Smooth muscle cell (in vitro differentiated cells): ENCODE data around the gene LRRC8A. TPM values are rescaled to one million over a fixed set of nuclear protein-coding genes. Genes with fewer than 3 reads are reported as not detected.

Experiments
- DNase-seq: peaks from one replicate; lab custom pipeline; 2025; ENCODE audit not compliant: unreplicated experiment; lab: John Stamatoyannopoulos, UW
- H2AFZ ChIP-seq: fragments of 200-600 bp; sonication (generic); 2 replicates; pipeline ENCODE4 v1.6.0; 2016; ENCODE audit warnings: antibody characterized with exemption, low read depth, mild to moderate bottlenecking
- H3F3A ChIP-seq: fragments of 200-600 bp; sonication (generic); 2 replicates; pipeline ENCODE4 v1.6.0; 2017; ENCODE audit warnings: antibody characterized with exemption, low read depth
- H3K27ac ChIP-seq: fragments of 200-600 bp; sonication (generic); 2 replicates; pipeline ENCODE4 v1.5.1; 2016; ENCODE audit warnings: low read depth, mild to moderate bottlenecking
- H3K27me3 ChIP-seq: fragments of 200-600 bp; sonication (generic); 2 replicates; pipeline ENCODE4 v1.6.1; 2016; ENCODE audit warnings: low read depth, mild to moderate bottlenecking
- H3K36me3 ChIP-seq: fragments of 200-600 bp; sonication (generic); 2 replicates; pipeline ENCODE4 v1.5.1; 2016; ENCODE audit warnings: low read depth
- H3K4me1 ChIP-seq: fragments of 200-600 bp; sonication (generic); 2 replicates; pipeline ENCODE4 v1.5.1; 2016; ENCODE audit warnings: low read depth
- H3K4me2 ChIP-seq: fragments of 200-600 bp; sonication (generic); 2 replicates; pipeline ENCODE4 v1.6.0; 2016; ENCODE audit warnings: mild to moderate bottlenecking
- H3K4me3 ChIP-seq: fragments of 200-600 bp; sonication (generic); 2 replicates; pipeline ENCODE4 v1.5.1; 2016; ENCODE audit warnings: mild to moderate bottlenecking
- H3K79me2 ChIP-seq: fragments of 200-600 bp; sonication (generic); 2 replicates; pipeline ENCODE4 v1.6.0; 2016; ENCODE audit warnings: low read depth, mild to moderate bottlenecking
- H3K9ac ChIP-seq: fragments of 200-600 bp; sonication (generic); 2 replicates; pipeline ENCODE4 v1.6.0; 2016; ENCODE audit warnings: low read depth
- H3K9me3 ChIP-seq: fragments of 200-600 bp; sonication (generic); replicated peaks from 2 replicates; pipeline ENCODE4 v1.5.1; 2016; ENCODE audit warnings: low read depth
- H4K20me1 ChIP-seq: fragments of 200-600 bp; sonication (generic); 2 replicates; pipeline ENCODE4 v1.6.0; 2016; ENCODE audit warnings: low read depth
- WGBS: methylation state at CpG from one replicate; pipeline ENCODE4 v1.1.7; 2016; ENCODE audit warnings: low lambda C conversion rate; 5-methylcytosine and 5-hydroxymethylcytosine counted together
- polyA plus RNA-seq: library from polyadenylated mRNA; unstranded; fragments of >200 nt; fragmentation: Nextera tagmentation; extraction: Ambion mirVana; gene quantifications from 2 replicates; pipeline ENCODE4 v1.2.1, GENCODE V29; 2016
- total RNA-seq: library from RNA; depleted of rRNA; stranded (reverse); fragments of >200 nt; gene quantifications from 2 replicates; pipeline ENCODE4 v1.2.3, GENCODE V29; 2014
- TF ChIP-seq, protein P1 (sequence below): fragments of 200-600 bp; sonication (generic); IDR thresholded peaks from 2 replicates; pipeline ENCODE4 v1.5.1; 2017; ENCODE audit warnings: borderline replicate concordance, mild to moderate bottlenecking, antibody characterized with exemption; ENCODE audit not compliant: insufficient read depth, poor library complexity, severe bottlenecking

Gene LRRC8A
- total and polyA plus RNA-seq, 2 experiments from 2014 or later = 50.1 to 58.3 TPM

DNA sequence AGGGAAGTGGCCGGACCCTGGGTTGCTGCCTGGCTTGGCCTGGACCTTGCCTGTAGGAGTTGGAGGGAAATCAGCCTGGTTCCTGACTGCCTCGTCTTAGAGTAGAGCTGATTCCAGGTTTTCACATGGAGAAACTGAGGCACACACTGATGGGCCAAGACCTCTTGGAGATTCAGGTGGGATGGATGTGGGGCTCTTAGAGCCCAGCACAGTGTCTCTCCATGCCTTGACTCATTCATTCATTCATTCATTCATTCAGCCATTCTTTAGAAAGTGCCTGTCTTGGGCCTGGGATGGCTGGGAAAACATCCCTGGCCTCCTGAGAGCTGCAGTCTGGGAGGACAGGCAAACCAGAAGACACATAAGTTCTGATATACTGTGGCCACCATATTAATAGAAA, 2.2 kb downstream of the LRRC8A start:
- H3K9ac ChIP-seq = no peak overlapping the region
- WGBS = 96% methylated on average over 2 of the region's 2 CpGs

DNA sequence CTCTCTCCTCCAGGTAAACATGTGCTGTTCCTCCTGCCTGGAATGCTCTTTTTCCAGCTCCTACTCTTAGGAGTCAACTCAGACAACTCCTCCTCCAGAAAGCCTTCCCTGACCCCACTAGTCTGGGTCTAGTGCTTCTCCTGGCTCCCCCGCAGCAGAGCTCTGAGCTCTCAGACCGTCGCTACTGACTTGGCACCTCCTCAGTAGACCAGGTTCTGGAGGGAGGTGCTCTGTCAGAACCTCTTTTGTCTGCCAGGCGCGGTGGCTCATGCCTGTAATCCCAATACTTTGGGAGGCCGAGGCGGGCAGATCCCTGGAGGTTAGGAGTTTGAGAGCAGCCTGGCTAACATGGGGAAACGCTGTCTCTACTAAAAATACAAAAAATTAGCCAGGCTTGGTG, 3.4 kb downstream of the LRRC8A start:
- Histone ChIP-seq H3K36me3 (no peaks in the 10 kb centered on the region), H3K9ac (no peak overlapping the region), H3K27me3 (no peaks in the 10 kb centered on the region), H3K4me2 (peak overlapping the region; percentile 55), H3K9me3 (no peaks in the 10 kb centered on the region), H3F3A (peaks cover 3% of the 10 kb centered on the region), H3K4me3 (no peak overlapping the region), H4K20me1 (peaks cover 71% of the 10 kb centered on the region), H3K4me1 (peaks cover 17% of the 10 kb centered on the region), H3K79me2 (peaks cover 90% of the 10 kb centered on the region), H2AFZ (no peak overlapping the region), H3K27ac (peak overlapping the region; percentile 73)
- 91% methylated on average over 8 of the region's 8 CpGs for WGBS
- DNase-seq = no peak
- TF ChIP-seq, protein P1, sequence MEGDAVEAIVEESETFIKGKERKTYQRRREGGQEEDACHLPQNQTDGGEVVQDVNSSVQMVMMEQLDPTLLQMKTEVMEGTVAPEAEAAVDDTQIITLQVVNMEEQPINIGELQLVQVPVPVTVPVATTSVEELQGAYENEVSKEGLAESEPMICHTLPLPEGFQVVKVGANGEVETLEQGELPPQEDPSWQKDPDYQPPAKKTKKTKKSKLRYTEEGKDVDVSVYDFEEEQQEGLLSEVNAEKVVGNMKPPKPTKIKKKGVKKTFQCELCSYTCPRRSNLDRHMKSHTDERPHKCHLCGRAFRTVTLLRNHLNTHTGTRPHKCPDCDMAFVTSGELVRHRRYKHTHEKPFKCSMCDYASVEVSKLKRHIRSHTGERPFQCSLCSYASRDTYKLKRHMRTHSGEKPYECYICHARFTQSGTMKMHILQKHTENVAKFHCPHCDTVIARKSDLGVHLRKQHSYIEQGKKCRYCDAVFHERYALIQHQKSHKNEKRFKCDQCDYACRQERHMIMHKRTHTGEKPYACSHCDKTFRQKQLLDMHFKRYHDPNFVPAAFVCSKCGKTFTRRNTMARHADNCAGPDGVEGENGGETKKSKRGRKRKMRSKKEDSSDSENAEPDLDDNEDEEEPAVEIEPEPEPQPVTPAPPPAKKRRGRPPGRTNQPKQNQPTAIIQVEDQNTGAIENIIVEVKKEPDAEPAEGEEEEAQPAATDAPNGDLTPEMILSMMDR = no peak

More for the DNA sequence above, 2.2 kb downstream of the LRRC8A start:
- Histone ChIP-seq H3K27ac (no peak overlapping the region), H3K36me3 (no peaks in the 10 kb centered on the region), H3K9me3 (no peaks in the 10 kb centered on the region), H3K27me3 (no peaks in the 10 kb centered on the region), H4K20me1 (peaks cover 67% of the 10 kb centered on the region), H3K4me3 (no peak overlapping the region), H2AFZ (no peak overlapping the region), H3K4me1 (peaks cover 17% of the 10 kb centered on the region), H3F3A (peaks cover 3% of the 10 kb centered on the region), H3K4me2 (peak overlapping the region; percentile 91), H3K79me2 (peaks cover 78% of the 10 kb centered on the region)
- TF ChIP-seq, protein P1 = no peak
- no peak for DNase-seq

DNA sequence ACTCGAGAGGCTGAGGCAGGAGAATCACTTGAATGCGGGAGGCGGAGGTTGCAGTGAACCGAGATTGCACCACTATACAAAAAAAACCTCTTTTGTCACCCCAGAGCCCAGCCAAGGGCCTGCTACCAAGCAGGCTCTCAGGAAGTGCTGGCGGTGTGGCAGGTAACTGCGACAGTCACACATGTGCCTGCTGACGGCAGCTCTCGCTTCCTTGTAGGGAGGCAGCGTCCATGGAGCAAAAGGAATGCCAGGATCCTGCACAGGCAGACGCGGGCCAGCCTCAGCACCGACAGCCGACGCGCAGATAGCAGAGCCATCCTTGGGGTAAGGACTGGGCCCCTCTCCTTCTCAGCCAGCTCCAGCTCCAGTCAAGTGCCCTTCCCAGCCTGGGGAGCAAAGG, 3.9 kb downstream of the LRRC8A start:
- H3K9ac ChIP-seq = no peak overlapping the region
- peak overlapping the region; percentile 73 for H3K27ac ChIP-seq
- no peaks in the 10 kb centered on the region for H3K9me3 ChIP-seq
- WGBS = 69% methylated on average over 15 of the region's 15 CpGs
- peaks cover 75% of the 10 kb centered on the region for H4K20me1 ChIP-seq
- no peak overlapping the region for H2AFZ ChIP-seq
- peaks cover under 1% of the 10 kb centered on the region for H3F3A ChIP-seq
- no peak overlapping the region for H3K4me2 ChIP-seq
- H3K4me3 ChIP-seq = no peak overlapping the region
- TF ChIP-seq, protein P1 = no peak
- no peak for DNase-seq
- no peaks in the 10 kb centered on the region for H3K27me3 ChIP-seq
- H3K79me2 ChIP-seq = peaks cover 91% of the 10 kb centered on the region
- H3K4me1 ChIP-seq = peaks cover 13% of the 10 kb centered on the region
- no peaks in the 10 kb centered on the region for H3K36me3 ChIP-seq

DNA sequence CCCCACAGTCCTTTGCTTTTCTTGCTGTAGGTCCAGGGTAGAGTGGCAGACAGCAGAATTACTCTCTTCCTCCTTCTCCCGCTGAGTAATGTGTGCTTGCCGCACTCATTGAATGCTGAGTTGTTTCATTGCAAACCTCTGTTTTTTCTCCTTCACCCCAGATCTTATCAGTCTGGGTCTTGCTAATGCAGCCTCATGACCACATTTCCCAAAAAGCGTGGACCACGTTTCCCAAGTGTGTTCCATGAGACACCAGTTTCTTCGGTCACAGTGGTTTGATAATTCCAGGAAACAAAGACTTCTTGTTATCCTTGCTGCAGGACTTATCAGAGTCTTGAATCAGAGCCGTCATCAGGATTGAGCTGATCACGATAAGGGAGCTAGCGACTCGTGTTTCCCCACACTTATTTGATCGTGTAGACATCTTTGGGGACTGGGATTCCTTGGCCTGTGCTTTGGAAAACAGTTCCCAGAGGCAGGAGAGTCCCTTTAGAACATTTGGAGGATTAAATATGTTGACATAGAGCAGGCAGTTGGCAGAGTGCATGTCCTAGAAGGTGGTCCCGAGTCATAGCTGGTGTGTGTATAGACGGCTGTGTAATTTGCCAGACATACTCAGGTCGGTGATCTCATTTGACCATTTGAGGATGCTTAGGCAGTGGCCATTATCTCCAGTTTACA, 4.4 kb downstream of the LRRC8A start:
- TF ChIP-seq, protein P1 = no peak
- Histone ChIP-seq H3K4me1 (peaks cover 12% of the 10 kb centered on the region), H3K9me3 (no peaks in the 10 kb centered on the region), H3K79me2 (peaks cover 93% of the 10 kb centered on the region), H3K27me3 (no peaks in the 10 kb centered on the region), H2AFZ (no peak overlapping the region), H3K36me3 (no peaks in the 10 kb centered on the region), H3K4me3 (no peak overlapping the region), H3K4me2 (no peak overlapping the region), H3K9ac (no peak overlapping the region), H3K27ac (peak overlapping the region; percentile 73), H4K20me1 (peaks cover 81% of the 10 kb centered on the region), H3F3A (peaks cover 4% of the 10 kb centered on the region)
- DNase-seq = no peak
- WGBS = 28% methylated on average over 13 of the region's 13 CpGs
